ENCODE measurements around the gene LBX2. TPM values are rescaled to one million over a fixed set of nuclear protein-coding genes. Genes with fewer than 3 reads are reported as not detected.

LBX2 gene
- under 1 TPM in 1 of 2 donors, not detected in 1; 0.26 TPM for total RNA-seq
- 0 to 0.08 reads per million in 2 donors for total RNA-seq

GRCh38 chr2:74499267-74499939, at the start of gene LBX2:
Gene LBX2, minus strand, starts transcription at chr2:74499603. Its CDS starts 66 bp downstream, at chr2:74499537.
- H3K4me3 Mint-ChIP-seq: peak within 1 kb of the TSS; percentile 90
- H3K36me3 Mint-ChIP-seq (ENCODE audit: low read depth): peaks cover 3% of the 10 kb centered on the region
- DNase-seq (no peak), ATAC-seq (peak; percentile 35)
- H3K4me1 Mint-ChIP-seq: peaks cover 24% of the 10 kb centered on the region
- H3K27ac Mint-ChIP-seq: peak within 1 kb of the TSS; percentile 84
- H3K27me3 Mint-ChIP-seq: peaks cover 64% of the 10 kb centered on the region
- no peaks in the 10 kb centered on the region for H3K9me3 ChIP-seq (ENCODE audit: control insufficient read depth, low read length, poor library complexity, severe bottlenecking)

- H3K4me1 Mint-ChIP-seq: peaks cover 20% of the 10 kb centered on the region
- peaks cover 68% of the 10 kb centered on the region for H3K27me3 Mint-ChIP-seq
- ATAC-seq (peak; percentile 21), DNase-seq (no peak)
- H3K36me3 Mint-ChIP-seq (ENCODE audit: low read depth): peaks cover 18% of the 10 kb centered on the region
- no peak overlapping the region for H3K27ac Mint-ChIP-seq
- H3K9me3 ChIP-seq (ENCODE audit: control insufficient read depth, low read length, poor library complexity, severe bottlenecking): no peaks in the 10 kb centered on the region
- peak overlapping the region; percentile 79 for H3K4me3 Mint-ChIP-seq
Observed at GRCh38 chr2:74548285-74548899, 49.0 kb upstream of the LBX2 start.

- peaks cover 76% of the 10 kb centered on the region for H3K27me3 Mint-ChIP-seq
- DNase-seq (no peak), ATAC-seq (no peak)
- no peak overlapping the region for H3K27ac Mint-ChIP-seq
- H3K4me3 Mint-ChIP-seq: no peak overlapping the region
- peaks cover 18% of the 10 kb centered on the region for H3K36me3 Mint-ChIP-seq (ENCODE audit: low read depth)
- H3K9me3 ChIP-seq (ENCODE audit: control insufficient read depth, low read length, poor library complexity, severe bottlenecking): no peaks in the 10 kb centered on the region
- H3K4me1 Mint-ChIP-seq: peaks cover 10% of the 10 kb centered on the region
Observed at GRCh38 chr2:74546004-74546403, 46.6 kb upstream of the LBX2 start.

GRCh38 chr2:74544634-74545033, 45.2 kb upstream of the LBX2 start:
- DNase-seq (no peak), ATAC-seq (no peak)
- no peaks in the 10 kb centered on the region for H3K9me3 ChIP-seq (ENCODE audit: control insufficient read depth, low read length, poor library complexity, severe bottlenecking)
- peaks cover 16% of the 10 kb centered on the region for H3K36me3 Mint-ChIP-seq (ENCODE audit: low read depth)
- H3K27me3 Mint-ChIP-seq: peaks cover 69% of the 10 kb centered on the region
- peaks cover 10% of the 10 kb centered on the region for H3K4me1 Mint-ChIP-seq
- no peak overlapping the region for H3K27ac Mint-ChIP-seq
- no peak overlapping the region for H3K4me3 Mint-ChIP-seq

GRCh38 chr2:74542978-74543377, 43.6 kb upstream of the LBX2 start:
- Mint-ChIP-seq H3K4me1 (peaks cover 4% of the 10 kb centered on the region), H3K27me3 (peaks cover 74% of the 10 kb centered on the region), H3K27ac (peak overlapping the region; percentile 53), H3K36me3 (ENCODE audit: low read depth) (peaks cover 11% of the 10 kb centered on the region), H3K4me3 (no peak overlapping the region)
- H3K9me3 ChIP-seq (ENCODE audit: control insufficient read depth, low read length, poor library complexity, severe bottlenecking): no peaks in the 10 kb centered on the region
- no peak for ATAC-seq
- no peak for DNase-seq

GRCh38 chr2:74540291-74540690, 40.9 kb upstream of the LBX2 start:
- H3K27me3 Mint-ChIP-seq: peaks cover 60% of the 10 kb centered on the region

GRCh38 chr2:74538881-74539339, 39.5 kb upstream of the LBX2 start:
- Mint-ChIP-seq H3K36me3 (ENCODE audit: low read depth) (peaks cover 8% of the 10 kb centered on the region), H3K27ac (no peak overlapping the region), H3K4me1 (peaks cover 2% of the 10 kb centered on the region), H3K27me3 (peaks cover 54% of the 10 kb centered on the region), H3K4me3 (peak overlapping the region; percentile 31)
- ATAC-seq (no peak), DNase-seq (no peak)
- no peaks in the 10 kb centered on the region for H3K9me3 ChIP-seq (ENCODE audit: control insufficient read depth, low read length, poor library complexity, severe bottlenecking)

More at GRCh38 chr2:74540291-74540690, 40.9 kb upstream of the LBX2 start:
- peaks cover 8% of the 10 kb centered on the region for H3K36me3 Mint-ChIP-seq (ENCODE audit: low read depth)
- H3K27ac Mint-ChIP-seq: no peak overlapping the region
- H3K9me3 ChIP-seq (ENCODE audit: control insufficient read depth, low read length, poor library complexity, severe bottlenecking): no peaks in the 10 kb centered on the region
- H3K4me1 Mint-ChIP-seq: peaks cover 4% of the 10 kb centered on the region
- no peak overlapping the region for H3K4me3 Mint-ChIP-seq
- no peak for DNase-seq
- ATAC-seq: no peak

- H3K27ac Mint-ChIP-seq: no peak overlapping the region
Observed at GRCh38 chr2:74537140-74537539, 37.7 kb upstream of the LBX2 start.

GRCh38 chr2:74536166-74536950, 37.0 kb upstream of the LBX2 start:
- no peak for ATAC-seq
- no peaks in the 10 kb centered on the region for H3K9me3 ChIP-seq (ENCODE audit: control insufficient read depth, low read length, poor library complexity, severe bottlenecking)
- no peak overlapping the region for H3K27ac Mint-ChIP-seq
- H3K36me3 Mint-ChIP-seq (ENCODE audit: low read depth): peaks cover 5% of the 10 kb centered on the region
- DNase-seq: no peak
- H3K4me1 Mint-ChIP-seq: peaks cover 10% of the 10 kb centered on the region
- H3K4me3 Mint-ChIP-seq: no peak overlapping the region
- H3K27me3 Mint-ChIP-seq: peaks cover 36% of the 10 kb centered on the region

More at GRCh38 chr2:74537140-74537539, 37.7 kb upstream of the LBX2 start:
- H3K27me3 Mint-ChIP-seq: peaks cover 40% of the 10 kb centered on the region
- H3K9me3 ChIP-seq (ENCODE audit: control insufficient read depth, low read length, poor library complexity, severe bottlenecking): no peaks in the 10 kb centered on the region
- DNase-seq (no peak), ATAC-seq (no peak)
- H3K4me1 Mint-ChIP-seq: peaks cover 4% of the 10 kb centered on the region
- peaks cover 4% of the 10 kb centered on the region for H3K36me3 Mint-ChIP-seq (ENCODE audit: low read depth)
- no peak overlapping the region for H3K4me3 Mint-ChIP-seq

- DNase-seq (no peak), ATAC-seq (no peak)
- H3K9me3 ChIP-seq (ENCODE audit: control insufficient read depth, low read length, poor library complexity, severe bottlenecking): no peaks in the 10 kb centered on the region
- Mint-ChIP-seq H3K4me1 (peaks cover 15% of the 10 kb centered on the region), H3K4me3 (no peak overlapping the region), H3K27me3 (peaks cover 29% of the 10 kb centered on the region), H3K36me3 (ENCODE audit: low read depth) (peaks cover 5% of the 10 kb centered on the region), H3K27ac (no peak overlapping the region)
Observed at GRCh38 chr2:74535440-74535965, 36.1 kb upstream of the LBX2 start.

GRCh38 chr2:74534411-74534810, 35.0 kb upstream of the LBX2 start:
- H3K27ac Mint-ChIP-seq: no peak overlapping the region
- H3K27me3 Mint-ChIP-seq: peaks cover 25% of the 10 kb centered on the region
- H3K4me1 Mint-ChIP-seq: peaks cover 15% of the 10 kb centered on the region
- H3K4me3 Mint-ChIP-seq: no peak overlapping the region
- no peak for DNase-seq
- H3K36me3 Mint-ChIP-seq (ENCODE audit: low read depth): peaks cover 5% of the 10 kb centered on the region
- ATAC-seq: no peak
- H3K9me3 ChIP-seq (ENCODE audit: control insufficient read depth, low read length, poor library complexity, severe bottlenecking): no peaks in the 10 kb centered on the region

- Mint-ChIP-seq H3K4me3 (no peak overlapping the region), H3K27ac (no peak overlapping the region), H3K27me3 (peaks cover 15% of the 10 kb centered on the region), H3K36me3 (ENCODE audit: low read depth) (peaks cover 7% of the 10 kb centered on the region), H3K4me1 (peaks cover 20% of the 10 kb centered on the region)
- DNase-seq (no peak), ATAC-seq (no peak)
- H3K9me3 ChIP-seq (ENCODE audit: control insufficient read depth, low read length, poor library complexity, severe bottlenecking): no peaks in the 10 kb centered on the region
Observed at GRCh38 chr2:74533464-74533863, 34.1 kb upstream of the LBX2 start.

- DNase-seq: no peak
- no peaks in the 10 kb centered on the region for H3K9me3 ChIP-seq (ENCODE audit: control insufficient read depth, low read length, poor library complexity, severe bottlenecking)
- ATAC-seq: no peak
- peak overlapping the region; percentile 71 for H3K4me3 Mint-ChIP-seq
- peaks cover 3% of the 10 kb centered on the region for H3K27me3 Mint-ChIP-seq
- H3K36me3 Mint-ChIP-seq (ENCODE audit: low read depth): peaks cover 7% of the 10 kb centered on the region
- peak overlapping the region; percentile 93 for H3K27ac Mint-ChIP-seq
- H3K4me1 Mint-ChIP-seq: peaks cover 26% of the 10 kb centered on the region
Observed at GRCh38 chr2:74532222-74532621, 32.8 kb upstream of the LBX2 start.

Data from T-helper 17 cell (primary cell).